HFFc6 (cell line): ENCODE data around the gene DOCK4. TPM values are rescaled to one million over a fixed set of nuclear protein-coding genes. Genes with fewer than 3 reads are reported as not detected.

Experiments used
- DNase-seq: peaks from one replicate; pipeline ENCODE4 v3.0.0-alpha.2; 2018
- H3K27ac Mint-ChIP-seq: 2 replicates; pipeline ENCODE4 v1.8.0; 2020; ENCODE audit warnings: mild to moderate bottlenecking, mixed read lengths
- H3K27me3 Mint-ChIP-seq: 2 replicates; pipeline ENCODE4 v1.8.0; 2021; ENCODE audit warnings: mild to moderate bottlenecking, moderate library complexity, mixed read lengths; ENCODE audit not compliant: insufficient read depth
- H3K36me3 Mint-ChIP-seq: 2 replicates; pipeline ENCODE4 v1.8.0; 2021; ENCODE audit warnings: low read depth, mixed read lengths
- H3K4me1 Mint-ChIP-seq: 2 replicates; pipeline ENCODE4 v1.8.0; 2020; ENCODE audit warnings: low read depth, mixed read lengths
- H3K4me3 Mint-ChIP-seq: 2 replicates; pipeline ENCODE4 v1.8.0; 2020; ENCODE audit warnings: mild to moderate bottlenecking, moderate library complexity, mixed read lengths
- H3K9me3 Mint-ChIP-seq: 2 replicates; pipeline ENCODE4 v1.8.0; 2020; ENCODE audit warnings: mild to moderate bottlenecking, mixed read lengths
- total RNA-seq, 6 experiments: library from RNA; stranded (reverse); fragmentation: NEBNext Ultra II Directional; extraction: Animal tissue kit (Norgen Biotek cat#: 25700); gene quantifications; 2 replicates in 1 of 6; 3 replicates in 5 of 6; pipeline ENCODE4 v1.2.3, GENCODE V29; 2021
- TF ChIP-seq, protein P1 (sequence below): fragments of 200-600 bp; sonication (generic); IDR thresholded peaks from 2 replicates; pipeline ENCODE4 v1.5.0; 2021; ENCODE audit warnings: antibody characterized with exemption, mild to moderate bottlenecking

DOCK4 gene
- total RNA-seq, 6 experiments from 2014 or later = 2.2 to 3.9 (median 3.3) TPM

DNA sequence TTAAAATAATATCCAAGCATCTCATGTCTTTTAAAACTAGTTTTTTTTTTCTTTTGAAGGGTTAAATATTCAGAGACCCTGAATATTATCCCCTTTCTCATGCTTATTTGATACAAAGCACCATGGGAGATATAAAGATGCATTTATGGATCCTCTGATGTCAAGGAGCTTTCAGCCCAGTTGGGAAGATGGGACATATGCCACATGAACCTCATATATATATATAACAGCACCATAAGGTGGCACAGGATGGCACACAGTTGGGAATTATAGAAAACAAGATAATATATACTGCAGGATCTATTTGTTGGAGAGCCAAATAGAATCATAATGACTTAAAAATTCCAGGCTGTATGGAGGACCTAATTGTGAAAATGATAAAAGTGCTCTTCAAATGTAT, 458.5 kb downstream of the DOCK4 start:
- Mint-ChIP-seq H3K9me3 (no peaks in the 10 kb centered on the region), H3K36me3 (no peaks in the 10 kb centered on the region), H3K4me1 (peaks cover 25% of the 10 kb centered on the region), H3K4me3 (no peak overlapping the region), H3K27ac (no peak overlapping the region), H3K27me3 (no peaks in the 10 kb centered on the region; the same call in 1 of the 2 replicates)
- DNase-seq = no peak
- TF ChIP-seq, protein P1, sequence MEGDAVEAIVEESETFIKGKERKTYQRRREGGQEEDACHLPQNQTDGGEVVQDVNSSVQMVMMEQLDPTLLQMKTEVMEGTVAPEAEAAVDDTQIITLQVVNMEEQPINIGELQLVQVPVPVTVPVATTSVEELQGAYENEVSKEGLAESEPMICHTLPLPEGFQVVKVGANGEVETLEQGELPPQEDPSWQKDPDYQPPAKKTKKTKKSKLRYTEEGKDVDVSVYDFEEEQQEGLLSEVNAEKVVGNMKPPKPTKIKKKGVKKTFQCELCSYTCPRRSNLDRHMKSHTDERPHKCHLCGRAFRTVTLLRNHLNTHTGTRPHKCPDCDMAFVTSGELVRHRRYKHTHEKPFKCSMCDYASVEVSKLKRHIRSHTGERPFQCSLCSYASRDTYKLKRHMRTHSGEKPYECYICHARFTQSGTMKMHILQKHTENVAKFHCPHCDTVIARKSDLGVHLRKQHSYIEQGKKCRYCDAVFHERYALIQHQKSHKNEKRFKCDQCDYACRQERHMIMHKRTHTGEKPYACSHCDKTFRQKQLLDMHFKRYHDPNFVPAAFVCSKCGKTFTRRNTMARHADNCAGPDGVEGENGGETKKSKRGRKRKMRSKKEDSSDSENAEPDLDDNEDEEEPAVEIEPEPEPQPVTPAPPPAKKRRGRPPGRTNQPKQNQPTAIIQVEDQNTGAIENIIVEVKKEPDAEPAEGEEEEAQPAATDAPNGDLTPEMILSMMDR = no peak

DNA sequence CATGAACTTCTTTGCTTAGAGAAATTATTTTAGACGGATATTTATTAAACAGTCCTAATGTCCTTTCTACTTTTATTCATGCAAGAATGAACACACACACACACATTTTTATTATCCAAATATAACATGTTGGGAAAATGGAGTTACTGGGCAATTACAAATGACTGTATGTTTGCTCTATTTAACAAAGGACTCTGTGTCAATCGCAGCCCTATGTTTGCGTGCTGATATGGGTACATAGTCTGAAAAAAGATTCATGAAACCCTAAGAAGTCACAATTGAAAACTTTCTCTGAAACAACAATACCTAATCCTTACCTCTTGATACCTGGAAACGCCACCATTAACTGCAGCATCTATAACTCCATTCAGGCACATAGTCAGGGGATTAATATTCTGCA, 459.2 kb downstream of the DOCK4 start:
- H3K9me3 Mint-ChIP-seq = no peaks in the 10 kb centered on the region
- no peak overlapping the region for H3K4me3 Mint-ChIP-seq
- no peaks in the 10 kb centered on the region; the same call in 1 of the 2 replicates for H3K27me3 Mint-ChIP-seq
- DNase-seq = no peak
- H3K27ac Mint-ChIP-seq = no peak overlapping the region
- H3K36me3 Mint-ChIP-seq = no peaks in the 10 kb centered on the region
- TF ChIP-seq, protein P1 = no peak
- peaks cover 25% of the 10 kb centered on the region for H3K4me1 Mint-ChIP-seq

DNA sequence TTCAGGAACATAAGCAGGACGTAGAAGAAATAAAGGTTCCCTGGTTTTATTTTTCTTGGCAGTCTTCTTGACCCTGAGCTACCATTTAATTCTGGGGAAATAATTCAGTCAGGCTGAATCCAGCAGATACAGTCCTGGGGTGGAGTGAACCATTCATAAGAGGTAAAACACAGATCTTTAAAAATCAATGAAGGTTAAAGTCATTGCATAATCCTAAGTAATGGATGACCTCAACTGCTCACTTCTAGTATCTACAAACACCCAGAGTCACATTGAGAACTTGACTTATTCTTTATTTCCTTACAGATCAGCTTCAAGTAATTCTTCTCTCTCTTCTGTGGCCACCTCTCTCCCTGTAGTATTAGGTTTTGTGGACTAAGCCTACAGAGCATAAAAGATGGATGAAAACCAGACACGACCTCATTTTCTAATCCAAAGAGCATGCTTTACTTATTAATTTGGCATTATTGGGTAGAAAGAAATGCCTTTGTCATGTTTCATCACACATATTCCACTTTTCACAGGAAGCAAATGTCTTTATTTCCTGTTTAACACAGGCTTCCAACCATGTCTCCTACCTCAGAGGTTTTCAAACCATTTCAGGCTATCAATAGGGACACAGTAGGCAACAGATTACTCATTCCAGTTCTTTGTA, 461.6 kb downstream of the DOCK4 start:
- peak; percentile 59 for DNase-seq
- Mint-ChIP-seq H3K4me3 (peak overlapping the region; percentile 18; the same call in 1 of the 2 replicates), H3K9me3 (no peaks in the 10 kb centered on the region), H3K27ac (peak overlapping the region; percentile 79), H3K4me1 (peaks cover 15% of the 10 kb centered on the region), H3K27me3 (no peaks in the 10 kb centered on the region; the same call in 1 of the 2 replicates), H3K36me3 (no peaks in the 10 kb centered on the region)
- TF ChIP-seq, protein P1 = no peak

DNA sequence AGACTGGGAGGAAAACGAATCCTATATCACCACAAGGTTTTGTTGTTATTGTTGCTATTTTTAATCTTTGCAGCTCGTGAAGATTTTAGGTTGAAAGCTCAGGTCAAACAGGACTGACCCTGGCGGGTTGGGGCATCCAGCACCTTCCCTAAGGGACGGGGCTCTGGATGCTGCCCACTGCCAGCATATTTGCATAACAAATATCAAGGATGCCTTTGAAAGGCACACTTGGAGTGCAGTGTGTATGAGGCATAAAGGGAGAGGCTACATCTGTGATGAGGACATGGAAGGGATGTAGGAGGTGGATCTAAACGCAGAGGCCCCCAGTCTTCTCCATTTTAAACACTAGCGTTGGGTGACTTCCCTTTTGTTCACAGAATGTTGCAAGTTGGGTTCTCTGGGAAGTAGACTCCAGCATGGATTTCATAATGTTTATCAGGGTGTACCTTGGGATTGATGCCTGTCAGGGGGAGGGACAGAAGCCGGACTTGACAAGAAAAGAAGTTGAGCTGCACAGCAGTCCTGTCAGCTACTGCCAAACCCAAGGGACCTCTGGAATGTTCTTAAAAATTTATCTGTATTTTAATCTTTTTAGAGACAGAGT, 462.9 kb downstream of the DOCK4 start:
- Mint-ChIP-seq H3K4me1 (peaks cover 15% of the 10 kb centered on the region), H3K4me3 (no peak overlapping the region), H3K27ac (no peak overlapping the region), H3K9me3 (no peaks in the 10 kb centered on the region), H3K36me3 (no peaks in the 10 kb centered on the region), H3K27me3 (no peaks in the 10 kb centered on the region; the same call in 1 of the 2 replicates)
- TF ChIP-seq, protein P1 = no peak
- DNase-seq = no peak

DNA sequence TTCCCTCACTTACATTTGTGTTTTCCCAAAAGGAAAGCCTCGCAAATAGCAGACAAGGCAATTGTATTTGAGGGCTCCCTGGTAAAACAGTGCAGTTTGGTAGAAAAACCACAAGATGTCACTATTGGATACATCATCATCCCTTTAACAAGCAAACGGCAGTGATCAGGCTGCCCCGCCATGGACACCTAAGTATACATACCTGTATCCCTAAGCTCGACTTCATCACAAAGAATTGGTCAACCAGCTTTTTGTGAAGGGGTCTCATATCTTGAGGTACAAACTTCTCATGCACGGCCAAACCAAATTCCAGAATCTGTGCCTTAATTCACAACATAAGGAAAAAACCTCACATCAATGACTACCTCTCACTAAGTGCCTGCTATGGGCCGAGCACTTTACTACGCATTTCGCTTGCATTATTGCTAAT, 464.4 kb downstream of the DOCK4 start:
- Mint-ChIP-seq H3K27me3 (no peaks in the 10 kb centered on the region), H3K4me3 (no peak overlapping the region), H3K27ac (no peak overlapping the region), H3K36me3 (no peaks in the 10 kb centered on the region), H3K9me3 (no peaks in the 10 kb centered on the region), H3K4me1 (peaks cover 16% of the 10 kb centered on the region)
- TF ChIP-seq, protein P1 = peak; percentile 82
- DNase-seq = peak; percentile 63
